Measurements from ENCODE around the gene CLIC1.

Gene CLIC1

DNA sequence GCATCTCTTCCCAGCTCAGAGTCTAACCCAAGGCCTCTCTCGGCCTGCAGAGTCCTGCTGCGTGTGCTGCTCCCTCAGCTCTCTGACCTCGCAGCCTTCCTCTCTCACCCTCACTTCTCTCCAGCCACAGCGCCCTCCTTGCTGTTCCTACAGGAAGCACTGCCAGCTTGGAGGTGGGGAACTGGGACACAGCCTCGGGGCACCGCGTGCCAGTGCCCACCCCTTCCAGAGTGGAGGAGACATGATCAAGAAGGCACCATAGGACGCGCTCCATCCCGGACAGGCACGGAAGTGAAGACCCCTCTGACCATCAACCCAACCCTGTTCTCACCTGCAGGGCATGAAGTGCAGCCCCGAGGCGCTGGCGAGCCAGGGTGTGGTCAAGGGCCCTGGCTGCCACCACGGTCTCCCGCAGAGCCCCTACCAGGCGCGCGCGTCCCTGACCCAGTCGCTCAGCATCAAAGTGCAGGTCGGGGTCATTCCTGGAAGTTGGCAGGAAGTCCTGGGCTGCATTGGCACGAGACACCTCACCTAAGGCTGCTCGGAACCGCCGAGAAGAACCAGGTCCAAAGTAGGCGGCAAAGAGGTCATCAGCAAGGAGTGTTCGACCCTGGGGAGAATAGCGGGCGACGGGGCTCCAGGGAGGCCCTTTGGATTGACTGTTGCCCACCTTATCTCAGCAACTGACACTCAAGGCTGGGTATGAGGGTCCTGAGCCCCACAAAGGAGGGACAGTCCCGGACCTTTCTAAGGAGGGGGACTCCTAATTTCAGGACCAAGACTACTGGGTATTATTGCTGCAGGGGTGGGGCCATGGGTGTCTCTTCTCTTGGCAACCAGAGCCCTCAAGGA, 39.5 kb upstream of the CLIC1 start:
- H3K36me3 ChIP-seq (ENCODE audit: control insufficient read depth in 1 of 2, insufficient read depth in 2 of 2, low read length in 2 of 2): peaks cover 29 to 33% of the 10 kb centered on the region in 2 experiments
- H2AFZ ChIP-seq (ENCODE audit: insufficient read depth, low read length, poor library complexity): no peak overlapping the region
- no peak overlapping the region for H2BK12ac ChIP-seq (ENCODE audit: low read length)
- no peak overlapping the region for H3K9ac ChIP-seq (ENCODE audit: low read length)
- no peak overlapping the region for H3K4me3 ChIP-seq (ENCODE audit: low read depth, low read length)
- H3K79me1 ChIP-seq (ENCODE audit: low read length): no peaks in the 10 kb centered on the region
- no peak for DNase-seq
- no peak overlapping the region for H3K4me2 ChIP-seq (ENCODE audit: low read length)
- WGBS (ENCODE audit: extremely low coverage, insufficient coverage, insufficient read length): no CpG with 5 or more reads among the region's 32 CpGs
- H3K4me1 ChIP-seq (ENCODE audit: control insufficient read depth in 1 of 2, insufficient read depth in 2 of 2, low read length in 2 of 2): peaks cover 0 to 10% of the 10 kb centered on the region in 2 experiments
- H2AK5ac ChIP-seq (ENCODE audit: low read length): no peak overlapping the region
- H3K4ac ChIP-seq (ENCODE audit: low read depth, low read length): no peak overlapping the region
- no peak overlapping the region for H2BK120ac ChIP-seq (ENCODE audit: insufficient read depth, low read length, poor library complexity)
- H3K9me3 ChIP-seq (ENCODE audit: insufficient read depth, low read depth, low read length): no peaks in the 10 kb centered on the region
- H3K79me2 ChIP-seq (ENCODE audit: control insufficient read depth, insufficient read depth, low read length, poor library complexity): no peaks in the 10 kb centered on the region
- H3K18ac ChIP-seq (ENCODE audit: low read length): no peak overlapping the region
- peak overlapping the region; percentile 21 for H4K91ac ChIP-seq (ENCODE audit: low read depth, low read length)
- no peak overlapping the region for H2BK5ac ChIP-seq (ENCODE audit: low read depth, low read length, poor library complexity)
- H4K8ac ChIP-seq (ENCODE audit: low read depth, low read length): no peak overlapping the region
- H4K12ac ChIP-seq (ENCODE audit: low read depth, low read length): no peak overlapping the region
- no peak overlapping the region for H3K27ac ChIP-seq (ENCODE audit: low read depth, low read length)
- H3K14ac ChIP-seq (ENCODE audit: low read length): no peak overlapping the region
- H3K23ac ChIP-seq (ENCODE audit: low read length): no peak overlapping the region
- H3K27me3 ChIP-seq (ENCODE audit: insufficient read depth, low read length): no peaks in the 10 kb centered on the region

DNA sequence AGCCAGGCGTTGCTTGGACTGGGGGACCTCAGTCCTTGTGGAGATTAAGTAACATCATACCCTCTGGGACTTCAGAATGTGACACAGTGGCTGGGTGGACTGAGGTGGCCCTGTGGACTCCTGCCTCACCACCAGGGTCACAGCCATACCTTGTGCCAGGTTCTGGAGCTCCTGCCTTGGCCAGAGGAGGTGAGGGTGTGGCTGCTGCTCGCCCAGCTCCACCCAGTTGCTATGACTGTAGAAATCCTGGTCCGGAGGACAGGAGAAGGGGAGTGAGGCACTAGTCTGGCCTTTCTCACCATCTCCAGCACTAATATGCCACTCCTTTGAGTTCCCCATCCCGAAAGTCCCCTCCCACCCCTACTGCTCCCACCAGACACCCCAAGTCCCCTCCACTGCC, 38.9 kb upstream of the CLIC1 start:
- H2AFZ ChIP-seq (ENCODE audit: insufficient read depth, low read length, poor library complexity): no peak overlapping the region
- H2AK5ac ChIP-seq (ENCODE audit: low read length): no peak overlapping the region
- no peak overlapping the region for H4K8ac ChIP-seq (ENCODE audit: low read depth, low read length)
- H3K4me3 ChIP-seq (ENCODE audit: low read depth, low read length): no peak overlapping the region
- no peak overlapping the region for H2BK120ac ChIP-seq (ENCODE audit: insufficient read depth, low read length, poor library complexity)
- no peak overlapping the region for H4K91ac ChIP-seq (ENCODE audit: low read depth, low read length)
- no CpG with 5 or more reads among the region's 4 CpGs for WGBS (ENCODE audit: extremely low coverage, insufficient coverage, insufficient read length)
- H3K36me3 ChIP-seq (ENCODE audit: control insufficient read depth in 1 of 2, insufficient read depth in 2 of 2, low read length in 2 of 2): peaks cover 22 to 26% of the 10 kb centered on the region in 2 experiments
- H3K4me2 ChIP-seq (ENCODE audit: low read length): no peak overlapping the region
- H3K18ac ChIP-seq (ENCODE audit: low read length): no peak overlapping the region
- H3K79me2 ChIP-seq (ENCODE audit: control insufficient read depth, insufficient read depth, low read length, poor library complexity): no peaks in the 10 kb centered on the region
- peak overlapping the region; percentile 58 for H2BK12ac ChIP-seq (ENCODE audit: low read length)
- no peaks in the 10 kb centered on the region for H3K79me1 ChIP-seq (ENCODE audit: low read length)
- no peak overlapping the region for H3K27ac ChIP-seq (ENCODE audit: low read depth, low read length)
- DNase-seq: no peak
- no peak overlapping the region for H4K12ac ChIP-seq (ENCODE audit: low read depth, low read length)
- peaks cover 0 to 10% of the 10 kb centered on the region in 2 experiments for H3K4me1 ChIP-seq (ENCODE audit: control insufficient read depth in 1 of 2, insufficient read depth in 2 of 2, low read length in 2 of 2)
- no peak overlapping the region for H3K4ac ChIP-seq (ENCODE audit: low read depth, low read length)
- H3K14ac ChIP-seq (ENCODE audit: low read length): no peak overlapping the region
- H3K9ac ChIP-seq (ENCODE audit: low read length): no peak overlapping the region
- no peak overlapping the region for H2BK5ac ChIP-seq (ENCODE audit: low read depth, low read length, poor library complexity)
- H3K27me3 ChIP-seq (ENCODE audit: insufficient read depth, low read length): no peaks in the 10 kb centered on the region
- H3K9me3 ChIP-seq (ENCODE audit: insufficient read depth, low read depth, low read length): no peaks in the 10 kb centered on the region
- no peak overlapping the region for H3K23ac ChIP-seq (ENCODE audit: low read length)

GRCh38 chr6:31771992-31772358, 35.6 kb upstream of the CLIC1 start:
- Histone ChIP-seq H3K23ac (ENCODE audit: low read length) (no peak overlapping the region), H3K9ac (ENCODE audit: low read length) (no peak overlapping the region), H4K12ac (ENCODE audit: low read depth, low read length) (no peak overlapping the region), H3K27ac (ENCODE audit: low read depth, low read length) (no peak overlapping the region), H3K4ac (ENCODE audit: low read depth, low read length) (no peak overlapping the region), H4K8ac (ENCODE audit: low read depth, low read length) (no peak overlapping the region), H4K91ac (ENCODE audit: low read depth, low read length) (no peak overlapping the region), H3K4me2 (ENCODE audit: low read length) (no peak overlapping the region), H2BK12ac (ENCODE audit: low read length) (no peak overlapping the region), H2AFZ (ENCODE audit: insufficient read depth, low read length, poor library complexity) (no peak overlapping the region), H3K4me1 (ENCODE audit: control insufficient read depth in 1 of 2, insufficient read depth in 2 of 2, low read length in 2 of 2) (peaks cover 7 to 10% of the 10 kb centered on the region in 2 experiments), H3K36me3 (ENCODE audit: control insufficient read depth in 1 of 2, insufficient read depth in 2 of 2, low read length in 2 of 2) (no peaks in the 10 kb centered on the region), H2AK5ac (ENCODE audit: low read length) (no peak overlapping the region), H3K79me1 (ENCODE audit: low read length) (no peaks in the 10 kb centered on the region), H3K14ac (ENCODE audit: low read length) (no peak overlapping the region), H2BK120ac (ENCODE audit: insufficient read depth, low read length, poor library complexity) (no peak overlapping the region), H2BK5ac (ENCODE audit: low read depth, low read length, poor library complexity) (no peak overlapping the region), H3K4me3 (ENCODE audit: low read depth, low read length) (no peak overlapping the region), H3K79me2 (ENCODE audit: control insufficient read depth, insufficient read depth, low read length, poor library complexity) (no peaks in the 10 kb centered on the region), H3K27me3 (ENCODE audit: insufficient read depth, low read length) (no peaks in the 10 kb centered on the region), H3K9me3 (ENCODE audit: insufficient read depth, low read depth, low read length) (no peaks in the 10 kb centered on the region), H3K18ac (ENCODE audit: low read length) (no peak overlapping the region)
- no CpG with 5 or more reads among the region's 4 CpGs for WGBS (ENCODE audit: extremely low coverage, insufficient coverage, insufficient read length)
- DNase-seq: no peak

DNA sequence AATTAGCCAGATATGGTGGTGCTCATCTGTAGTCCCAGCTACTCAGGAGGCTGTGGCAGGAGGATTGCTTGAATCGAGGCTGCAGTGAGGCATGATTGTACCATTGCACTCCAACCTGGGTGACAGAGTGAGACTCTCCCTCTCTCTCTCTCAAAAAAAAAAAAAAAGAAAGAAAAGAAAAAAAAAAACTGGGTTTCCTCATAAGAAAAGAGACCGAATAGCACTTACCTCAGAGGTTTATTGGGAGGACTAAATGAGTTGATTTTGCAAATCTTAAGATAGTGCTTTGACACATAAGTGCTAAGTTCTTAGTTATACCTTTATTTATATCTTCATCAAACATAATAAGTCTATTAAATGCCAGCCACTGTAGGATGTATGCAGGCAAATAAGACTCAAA, 34.5 kb upstream of the CLIC1 start:
- Histone ChIP-seq H2AK5ac (ENCODE audit: low read length) (no peak overlapping the region), H4K91ac (ENCODE audit: low read depth, low read length) (no peak overlapping the region), H2BK12ac (ENCODE audit: low read length) (no peak overlapping the region), H4K12ac (ENCODE audit: low read depth, low read length) (no peak overlapping the region), H3K79me1 (ENCODE audit: low read length) (no peaks in the 10 kb centered on the region), H3K79me2 (ENCODE audit: control insufficient read depth, insufficient read depth, low read length, poor library complexity) (no peaks in the 10 kb centered on the region), H4K8ac (ENCODE audit: low read depth, low read length) (no peak overlapping the region), H3K4me1 (ENCODE audit: control insufficient read depth in 1 of 2, insufficient read depth in 2 of 2, low read length in 2 of 2) (peaks cover 7 to 13% of the 10 kb centered on the region in 2 experiments), H3K23ac (ENCODE audit: low read length) (no peak overlapping the region), H3K4me3 (ENCODE audit: low read depth, low read length) (no peak overlapping the region), H3K27me3 (ENCODE audit: insufficient read depth, low read length) (no peaks in the 10 kb centered on the region), H3K18ac (ENCODE audit: low read length) (no peak overlapping the region), H2AFZ (ENCODE audit: insufficient read depth, low read length, poor library complexity) (no peak overlapping the region), H3K36me3 (ENCODE audit: control insufficient read depth in 1 of 2, insufficient read depth in 2 of 2, low read length in 2 of 2) (no peaks in the 10 kb centered on the region), H3K9me3 (ENCODE audit: insufficient read depth, low read depth, low read length) (no peaks in the 10 kb centered on the region), H3K14ac (ENCODE audit: low read length) (no peak overlapping the region), H3K4ac (ENCODE audit: low read depth, low read length) (no peak overlapping the region), H3K9ac (ENCODE audit: low read length) (no peak overlapping the region), H2BK120ac (ENCODE audit: insufficient read depth, low read length, poor library complexity) (no peak overlapping the region), H2BK5ac (ENCODE audit: low read depth, low read length, poor library complexity) (no peak overlapping the region), H3K4me2 (ENCODE audit: low read length) (no peak overlapping the region), H3K27ac (ENCODE audit: low read depth, low read length) (no peak overlapping the region)
- no CpG with 5 or more reads among the region's 2 CpGs for WGBS (ENCODE audit: extremely low coverage, insufficient coverage, insufficient read length)
- no peak for DNase-seq

Data from trophoblast cell (in vitro differentiated cells and primary cell).